ENCODE data around the gene PPP6R2.

- no peak for TF ChIP-seq CTCF (conservative IDR thresholded peaks at IDR 0.05)
- no peak for TF ChIP-seq ZFX (IDR thresholded peaks at IDR 0.05)
These were observed 91.7 kb downstream of the PPP6R2 start for GRCh38 chr22:50434849-50435248.

Data from C4-2B (cell line).